Breast epithelium (tissue), 3 donors: ENCODE data around the gene CPHXL2.

Experiments
- POLR2A ChIP-seq: fragments of 450-650 bp; IDR thresholded peaks from one replicate; pipeline ENCODE4 v1.6.1; 2016; ENCODE audit warnings: antibody characterized with exemption, mild to moderate bottlenecking, moderate library complexity
- POLR2AphosphoS5 ChIP-seq, 3 donors: sonication (generic); formaldehyde crosslinking; IDR thresholded peaks; one replicate each; pipeline ENCODE4 v1.6.1; 2017; ENCODE audit warnings: antibody characterized with exemption in 3 of 3
- TF ChIP-seq, protein P1 (sequence below), 3 donors: fragments of 450-650 bp; IDR thresholded peaks; one replicate each; pipeline ENCODE4 v1.5.1; 2016 to 2017; ENCODE audit warnings: antibody characterized with exemption in 3 of 3, mild to moderate bottlenecking in 3 of 3, moderate library complexity in 3 of 3

DNA sequence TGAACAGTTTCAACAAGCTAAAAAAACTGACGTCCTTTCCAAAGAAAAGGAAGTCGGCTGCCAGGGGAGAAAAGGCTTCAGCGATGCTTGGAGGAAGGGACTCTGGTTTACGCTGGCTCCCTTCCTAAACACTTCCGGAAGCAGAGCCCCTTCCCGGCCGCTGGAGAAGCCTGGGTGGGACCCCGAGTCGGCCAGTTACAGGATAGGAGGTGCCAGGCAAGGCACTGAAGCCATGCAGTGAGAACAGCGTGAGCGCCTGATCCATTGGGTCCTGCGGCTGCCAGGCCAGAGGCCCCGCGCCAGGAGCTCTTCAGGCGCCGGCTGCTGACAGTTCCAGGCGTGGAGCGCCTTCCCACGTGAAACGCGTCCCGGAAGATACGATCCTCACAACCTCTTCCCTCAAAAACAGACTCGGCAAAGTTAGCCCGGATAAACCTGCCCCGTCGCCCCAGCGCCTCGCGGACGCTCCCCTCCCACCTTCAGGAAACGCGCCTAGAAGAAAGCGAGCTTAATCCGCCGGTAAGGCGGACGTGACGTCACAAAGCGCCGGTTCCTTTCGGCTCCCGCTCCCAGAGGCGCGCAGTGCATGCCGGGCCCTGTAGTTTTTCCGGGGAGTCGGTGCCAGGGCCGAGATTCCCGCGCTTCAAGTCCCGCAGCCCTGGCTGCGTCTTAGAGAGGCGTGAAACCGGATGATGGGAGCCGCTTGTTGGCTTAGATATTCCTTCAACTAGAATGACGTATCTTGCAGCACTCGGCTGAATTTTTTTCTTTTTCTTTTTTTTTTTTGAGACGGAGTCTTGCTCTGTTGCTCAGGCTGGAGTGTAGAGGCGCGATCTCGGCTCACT lies 53.8 kb downstream of the CPHXL2 start, which contains the start of gene ADAT1:
- TF ChIP-seq, protein P1, sequence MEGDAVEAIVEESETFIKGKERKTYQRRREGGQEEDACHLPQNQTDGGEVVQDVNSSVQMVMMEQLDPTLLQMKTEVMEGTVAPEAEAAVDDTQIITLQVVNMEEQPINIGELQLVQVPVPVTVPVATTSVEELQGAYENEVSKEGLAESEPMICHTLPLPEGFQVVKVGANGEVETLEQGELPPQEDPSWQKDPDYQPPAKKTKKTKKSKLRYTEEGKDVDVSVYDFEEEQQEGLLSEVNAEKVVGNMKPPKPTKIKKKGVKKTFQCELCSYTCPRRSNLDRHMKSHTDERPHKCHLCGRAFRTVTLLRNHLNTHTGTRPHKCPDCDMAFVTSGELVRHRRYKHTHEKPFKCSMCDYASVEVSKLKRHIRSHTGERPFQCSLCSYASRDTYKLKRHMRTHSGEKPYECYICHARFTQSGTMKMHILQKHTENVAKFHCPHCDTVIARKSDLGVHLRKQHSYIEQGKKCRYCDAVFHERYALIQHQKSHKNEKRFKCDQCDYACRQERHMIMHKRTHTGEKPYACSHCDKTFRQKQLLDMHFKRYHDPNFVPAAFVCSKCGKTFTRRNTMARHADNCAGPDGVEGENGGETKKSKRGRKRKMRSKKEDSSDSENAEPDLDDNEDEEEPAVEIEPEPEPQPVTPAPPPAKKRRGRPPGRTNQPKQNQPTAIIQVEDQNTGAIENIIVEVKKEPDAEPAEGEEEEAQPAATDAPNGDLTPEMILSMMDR (IDR thresholded peaks at IDR 0.05) = no peak
- TF ChIP-seq POLR2AphosphoS5 (IDR thresholded peaks at IDR 0.05) (peak; percentile 1 to 93 (median 85)), POLR2A (peak; percentile 64)
